G401 (cell line): ENCODE measurements around the gene OPCML. TPM values are rescaled to one million over a fixed set of nuclear protein-coding genes. Genes with fewer than 3 reads are reported as not detected.

Experiments
- DNase-seq: peaks from one replicate; pipeline ENCODE4 v3.0.0-alpha.2; 2015; ENCODE audit warnings: low spot score
- in situ Hi-C: cut with HindIII; loops from 2 replicates; pipeline ENCODE4 v1.10.0; 2016; ENCODE audit warnings: low sequenced_read_pairs, mixed read lengths
- total RNA-seq: library from RNA; depleted of rRNA; stranded (reverse); fragments of >200 nt; shearing (Covaris generic); gene quantifications from 2 replicates; pipeline ENCODE4 v1.2.3, GENCODE V29; 2014

The OPCML gene
- total RNA-seq, 1 experiment from 2014 or later = not detected

DNA sequence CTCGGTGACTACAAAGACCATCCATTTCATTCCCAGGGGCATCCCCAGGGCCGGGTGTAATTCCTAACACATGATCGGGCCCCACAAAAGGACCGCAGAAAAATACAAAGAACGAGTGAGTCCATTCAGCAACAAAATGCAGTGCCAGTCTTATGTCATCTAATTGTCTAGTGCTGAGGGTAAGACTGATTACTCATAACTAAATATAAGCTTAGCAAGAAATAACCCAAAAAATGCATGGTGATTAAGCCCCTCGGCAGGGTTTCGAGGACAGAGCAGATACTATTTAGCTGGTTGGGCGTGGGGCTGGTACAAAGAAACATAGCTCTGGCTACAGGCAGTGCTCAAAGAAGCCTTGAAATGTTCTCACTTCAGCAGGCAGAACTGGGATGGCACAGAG is 1078.9 kb downstream of the OPCML start:
- no peak for DNase-seq
- in situ Hi-C loops = no loop called here

GRCh38 chr11:132452616-132453015 is 1079.7 kb downstream of the OPCML start:
- no peak for DNase-seq
- in situ Hi-C loops = no loop called here

- no peak for DNase-seq
- in situ Hi-C loops = no loop called here
Observed at GRCh38 chr11:132451942-132452601, 1080.2 kb downstream of the OPCML start.

DNA sequence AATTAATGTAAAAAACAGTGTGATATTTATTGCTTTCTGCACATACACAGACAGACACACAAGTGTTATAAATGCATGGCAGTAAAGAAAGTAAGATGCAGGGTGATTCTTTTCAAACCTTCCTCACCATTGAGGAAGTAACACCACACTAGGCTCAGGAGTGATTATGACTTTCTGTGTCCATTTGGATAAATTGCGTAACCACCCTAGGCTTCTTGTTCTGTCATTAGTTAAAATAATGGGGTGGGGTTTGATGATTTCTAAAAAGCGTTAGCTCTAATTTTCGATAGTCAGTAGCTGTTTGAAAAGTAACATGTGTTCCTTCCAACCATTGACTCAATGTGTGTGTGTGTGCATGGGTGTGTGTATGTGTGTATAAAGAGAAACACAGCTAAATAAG is 1081.7 kb downstream of the OPCML start:
- in situ Hi-C loops = no loop called here
- no peak for DNase-seq

DNA sequence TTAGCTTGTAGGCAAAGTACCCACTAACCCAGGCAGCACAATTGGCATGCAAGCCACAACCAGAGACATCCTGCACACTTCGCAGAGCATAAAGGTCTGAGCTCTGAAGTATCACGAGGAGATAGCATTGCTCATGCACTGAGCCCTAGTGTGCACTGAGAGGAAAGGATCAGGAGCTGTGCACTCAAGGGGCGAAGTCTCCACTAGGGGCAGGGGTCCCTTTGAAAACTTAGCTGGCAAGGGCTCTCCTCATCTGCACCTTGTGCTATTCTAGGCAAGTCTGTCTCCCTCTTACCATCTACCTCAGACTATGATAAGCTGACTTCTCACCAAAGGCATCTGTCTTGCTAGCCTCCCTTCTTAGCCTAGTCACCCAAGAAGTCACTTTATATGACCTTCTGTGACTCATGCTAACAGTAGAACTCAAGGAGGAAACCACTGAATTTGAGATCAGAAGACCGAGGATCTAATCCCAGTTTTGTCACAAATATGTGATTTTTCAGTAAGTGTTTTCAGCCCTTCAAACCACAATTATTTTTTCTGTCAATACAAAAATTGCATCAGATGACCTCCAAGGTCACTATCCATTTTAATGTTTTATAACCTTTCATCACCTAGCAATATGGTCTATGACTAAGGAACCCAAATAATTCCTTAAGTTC is 1083.8 kb downstream of the OPCML start:
- no peak for DNase-seq
- in situ Hi-C loops = no loop called here

DNA sequence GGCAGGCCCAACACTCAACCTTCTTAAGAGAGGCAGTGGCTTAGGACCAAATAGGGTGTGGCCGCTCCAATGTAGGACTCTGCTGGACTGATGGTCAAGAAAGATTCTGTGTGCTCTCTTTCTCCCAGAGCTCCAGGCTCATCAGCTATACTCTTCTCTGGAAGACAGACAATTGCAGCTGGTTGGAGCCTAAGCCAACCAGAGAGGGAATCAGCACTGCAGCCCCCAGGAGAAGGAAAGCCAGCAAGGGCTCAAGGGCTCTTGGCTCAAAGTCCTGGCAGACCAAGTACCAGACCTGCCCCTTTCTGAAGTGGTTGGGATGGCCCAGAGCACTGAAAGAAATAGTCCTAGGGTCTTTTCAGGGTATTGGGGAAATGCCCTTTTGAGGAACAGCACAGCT is 1084.5 kb downstream of the OPCML start:
- no peak for DNase-seq
- in situ Hi-C loops = no loop called here

DNA sequence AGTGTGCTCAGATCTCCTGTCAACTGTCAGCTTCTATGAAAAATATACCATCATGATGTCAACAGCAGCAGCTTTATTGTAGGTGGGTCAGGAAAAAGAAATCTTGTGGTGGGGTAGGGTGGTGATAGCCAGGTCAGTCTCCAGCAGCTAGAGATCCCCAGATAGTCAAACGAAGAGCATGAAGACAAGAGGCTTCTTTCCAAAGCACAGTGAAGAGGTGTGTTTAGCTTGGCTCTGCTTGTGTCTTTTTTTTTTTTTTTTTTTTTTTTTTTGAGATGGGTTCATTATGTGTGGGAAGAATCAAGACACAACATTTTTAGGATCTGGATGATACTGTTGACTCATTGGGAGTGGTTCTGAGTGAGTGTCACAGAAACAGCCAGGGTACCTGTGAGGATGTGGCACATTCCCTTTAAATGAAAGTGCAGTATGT is 1086.4 kb downstream of the OPCML start:
- in situ Hi-C loops = no loop called here
- DNase-seq = no peak

- DNase-seq = peak; percentile 27
- in situ Hi-C loops = no loop called here
Observed at GRCh38 chr11:132444911-132445310, 1087.4 kb downstream of the OPCML start.

DNA sequence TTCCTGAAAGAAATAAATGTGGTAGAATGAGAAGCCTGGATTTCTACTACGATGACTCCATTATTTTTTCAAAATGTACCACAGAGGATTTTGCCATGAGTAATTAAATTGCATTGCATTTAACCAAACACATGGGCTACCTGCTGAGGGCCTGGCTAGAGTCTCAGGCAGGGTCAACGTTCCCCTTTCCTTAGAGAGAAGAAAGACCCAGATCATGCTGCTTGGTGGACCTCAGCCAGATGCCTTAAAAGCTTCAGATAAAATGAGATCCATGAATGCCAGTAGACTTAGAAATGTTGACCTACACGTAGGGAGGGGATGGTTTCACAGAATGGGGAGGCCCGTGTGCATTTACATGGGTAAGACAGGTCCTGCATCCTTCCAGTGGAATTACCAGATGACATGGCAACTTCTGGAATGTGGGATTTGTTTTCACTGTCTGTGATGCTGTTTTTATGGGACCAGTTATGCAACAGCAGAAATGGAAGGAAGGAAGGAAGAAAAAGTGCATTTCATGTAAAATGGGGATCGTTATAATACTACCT is 1092.5 kb downstream of the OPCML start:
- in situ Hi-C loops = no loop called here
- peak; percentile 30 for DNase-seq

GRCh38 chr11:132438418-132438817 is 1093.9 kb downstream of the OPCML start:
- in situ Hi-C loops = no loop called here
- DNase-seq = no peak

- no peak for DNase-seq
- in situ Hi-C loops = no loop called here
Observed at GRCh38 chr11:132430429-132431062, 1101.8 kb downstream of the OPCML start.

- no peak for DNase-seq
- in situ Hi-C loops = no loop called here
Observed at GRCh38 chr11:132429685-132430084, 1102.6 kb downstream of the OPCML start.

DNA sequence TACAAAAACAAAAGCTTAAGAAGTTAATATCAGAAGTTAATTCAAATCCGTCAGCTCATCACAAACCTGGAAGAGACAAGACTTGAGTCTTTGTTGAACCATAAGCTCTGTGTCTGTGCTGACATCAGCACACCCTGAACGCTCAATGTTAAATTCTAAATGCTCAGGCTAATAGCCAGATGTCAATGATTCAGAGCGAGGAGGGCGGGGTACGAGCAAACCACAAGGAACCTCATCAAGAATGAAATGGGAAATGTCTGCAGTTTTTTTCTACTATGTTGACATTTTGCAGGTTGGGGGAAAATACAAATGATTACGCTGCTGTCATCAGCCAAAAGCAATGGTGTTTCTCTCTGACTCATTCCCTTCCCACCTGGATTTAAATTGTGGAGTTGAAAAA is 1104.7 kb downstream of the OPCML start:
- in situ Hi-C loops = no loop called here
- DNase-seq = no peak

GRCh38 chr11:132424433-132424832 is 1107.9 kb downstream of the OPCML start:
- in situ Hi-C loops = no loop called here
- DNase-seq = no peak

- in situ Hi-C loops = no loop called here
- no peak for DNase-seq
Observed at GRCh38 chr11:132423266-132423665, 1109.0 kb downstream of the OPCML start.

- no peak for DNase-seq
- in situ Hi-C loops = no loop called here
Observed at GRCh38 chr11:132422722-132423121, 1109.6 kb downstream of the OPCML start.

DNA sequence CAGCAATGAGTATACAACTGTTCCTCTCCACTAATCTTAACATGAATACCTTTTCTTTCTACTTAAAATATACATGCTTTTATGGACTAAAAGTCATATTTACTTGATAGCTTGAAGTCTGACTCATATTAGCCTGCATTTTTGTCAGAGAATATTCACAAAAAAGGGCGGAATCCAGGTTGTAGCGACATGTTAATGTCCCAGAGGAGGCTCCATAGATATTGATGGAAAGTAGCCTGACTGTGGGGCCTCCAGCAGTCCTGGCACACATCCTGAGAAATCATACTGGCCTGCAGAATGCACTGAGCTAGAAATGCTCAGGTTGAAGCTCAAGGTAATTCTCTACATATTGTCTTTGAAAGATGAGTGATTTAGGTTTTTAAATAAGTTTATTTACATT is 1110.7 kb downstream of the OPCML start:
- no peak for DNase-seq
- in situ Hi-C loops = no loop called here

- DNase-seq = no peak
- in situ Hi-C loops = no loop called here
Observed at GRCh38 chr11:132414451-132414850, 1117.8 kb downstream of the OPCML start.

- in situ Hi-C loops = no loop called here
- DNase-seq = peak; percentile 35
Observed at GRCh38 chr11:132410383-132410782, 1121.9 kb downstream of the OPCML start.

GRCh38 chr11:132409573-132410355 is 1122.5 kb downstream of the OPCML start:
- in situ Hi-C loops = no loop called here
- peak; percentile 80 for DNase-seq
